OCI-M1 (cell line): ENCODE data around the gene MON1B.

ENCODE experiments used
- DNase-seq: peaks from one replicate; lab custom pipeline; 2025; lab: John Stamatoyannopoulos, UW

The MON1B gene

DNA sequence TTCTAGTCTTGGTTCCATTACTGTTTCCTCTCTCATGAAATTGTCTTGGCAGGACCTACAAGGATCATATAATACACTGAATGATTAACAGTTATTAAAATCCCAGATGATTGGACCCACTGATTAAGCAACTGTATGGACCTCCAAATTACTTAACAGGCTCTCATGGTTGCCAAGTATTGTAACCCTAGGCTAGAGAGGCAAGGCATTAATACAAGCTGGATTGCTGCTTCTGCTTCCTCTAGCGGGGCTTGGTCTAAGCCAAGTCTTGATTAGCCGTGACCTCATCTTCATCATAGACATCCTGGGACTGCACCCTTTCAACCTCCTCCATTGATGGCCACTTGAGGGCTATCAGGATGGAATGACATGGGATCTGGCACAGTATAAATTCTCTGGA lies 55.2 kb downstream of the MON1B start:
- DNase-seq, result no peak

DNA sequence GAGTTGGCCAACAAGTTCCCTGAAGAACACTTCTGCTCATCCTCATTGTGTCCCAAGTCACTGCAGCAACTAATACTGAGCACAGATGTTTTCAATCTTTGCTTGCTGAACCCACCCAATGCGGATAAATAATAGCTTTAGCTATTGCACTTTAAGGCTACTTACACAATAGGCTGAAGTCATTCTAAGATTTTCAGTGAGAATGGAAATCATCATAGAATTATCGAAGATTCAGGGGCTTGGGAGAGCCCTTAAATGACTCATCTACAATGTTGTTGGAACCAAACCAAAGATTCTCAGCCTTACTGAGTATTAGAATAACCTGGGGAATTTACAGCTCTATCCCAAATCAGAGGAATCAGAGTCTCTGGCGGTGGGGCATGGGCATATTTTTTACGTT lies 59.4 kb downstream of the MON1B start:
- no peak for DNase-seq
